Measurements from ENCODE around the gene LIN37.

- TF ChIP-seq POLR2A (IDR thresholded peaks at IDR 0.05) (no peak), CTCF (IDR thresholded peaks at IDR 0.05) (no peak)
Measured at GRCh38 chr19:35775046-35775297, 26.6 kb downstream of the LIN37 start.

Data from right lobe of liver (tissue), 4 donors.